GM21737 (cell line): ENCODE results near the gene EXOG.

Source experiments
- ATAC-seq: cut with Tn5 transposase; IDR thresholded peaks from one replicate; pipeline ENCODE4 v1.9.1; 2021; ENCODE audit warnings: mild to moderate bottlenecking, moderate library complexity; ENCODE audit not compliant: unreplicated experiment

Gene EXOG

DNA sequence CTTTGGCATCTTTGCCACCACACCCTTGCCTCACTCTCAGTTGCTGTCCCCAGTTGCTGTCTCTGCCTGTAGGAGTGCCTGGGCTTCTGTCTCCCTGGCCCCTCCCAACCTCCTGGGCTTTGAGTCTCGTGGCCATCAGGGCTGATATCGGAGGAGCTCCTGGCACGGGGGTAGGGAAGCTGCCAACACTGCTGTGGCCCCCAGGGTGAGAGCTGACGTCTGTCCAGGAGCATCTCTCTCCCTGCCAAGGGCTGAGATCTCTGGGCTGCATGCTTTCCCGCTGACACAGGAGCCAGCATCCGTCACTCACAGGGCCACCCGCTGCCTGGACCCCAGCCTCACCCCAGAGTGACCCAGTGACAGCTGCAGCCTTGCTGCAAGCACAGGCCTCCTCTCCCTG lies 47.4 kb downstream of the EXOG start:
- ATAC-seq: no peak

GRCh38 chr3:38544926-38545325 lies 48.8 kb downstream of the EXOG start:
- ATAC-seq: no peak

- ATAC-seq: no peak
Observed at GRCh38 chr3:38545550-38545949, 49.4 kb downstream of the EXOG start.

DNA sequence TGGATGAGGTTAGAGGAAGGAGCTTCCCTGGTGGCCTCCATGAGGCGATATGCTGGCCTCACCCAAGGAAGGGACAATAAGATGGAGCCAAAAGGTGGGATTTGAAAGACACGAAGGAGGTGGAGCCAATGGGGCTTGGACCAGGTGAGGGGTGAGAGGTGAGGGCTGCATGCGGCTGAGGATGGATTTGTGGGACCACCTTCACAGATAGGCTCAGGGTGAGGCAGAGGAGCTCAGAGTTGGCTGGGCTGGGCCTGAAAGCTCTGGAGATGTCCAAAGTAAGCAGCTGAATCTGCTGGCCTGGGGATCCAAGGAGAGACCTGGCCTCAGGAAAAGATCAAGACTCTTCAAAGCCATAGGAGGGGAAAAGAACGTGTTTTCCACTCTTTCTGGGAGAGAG lies 49.8 kb downstream of the EXOG start:
- no peak for ATAC-seq

DNA sequence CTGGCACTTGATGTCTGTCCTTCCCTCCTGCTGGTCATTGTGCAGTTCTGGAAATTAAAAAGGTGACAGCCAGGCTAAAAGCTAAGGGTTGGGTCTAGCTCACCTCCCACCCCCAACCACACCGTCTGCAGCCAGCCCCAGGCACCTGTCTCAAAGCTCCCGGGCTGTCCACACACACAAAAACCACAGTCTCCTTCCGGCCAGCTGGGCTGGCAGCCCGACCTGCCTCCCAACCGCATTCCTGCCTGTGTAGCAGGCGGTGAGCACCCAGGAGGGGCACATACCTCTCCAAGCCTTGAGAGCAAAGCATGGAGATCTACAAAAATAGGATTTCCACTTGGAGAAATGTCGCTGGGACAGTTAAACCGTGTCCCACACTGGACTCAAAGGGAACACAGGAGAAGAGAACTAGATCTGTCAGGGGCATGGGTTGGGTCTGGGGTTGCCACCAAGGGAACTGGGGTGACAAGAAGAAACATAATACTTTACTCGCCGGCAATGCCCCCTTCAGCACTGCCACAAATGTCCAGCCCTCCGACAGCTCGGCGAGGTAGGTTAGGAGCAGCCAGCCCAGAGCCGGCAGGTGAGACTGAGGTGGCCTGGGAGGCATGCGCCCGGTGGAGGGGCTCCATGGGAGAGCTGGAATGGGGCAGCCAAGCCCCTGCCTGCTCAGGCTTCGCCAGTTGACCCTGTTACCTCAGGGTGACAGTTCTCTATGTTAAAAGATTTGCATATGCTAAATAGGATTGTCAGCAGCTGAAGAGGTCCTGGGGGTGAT lies 52.2 kb downstream of the EXOG start:
- no peak for ATAC-seq

GRCh38 chr3:38549082-38549481 lies 52.9 kb downstream of the EXOG start:
- no peak for ATAC-seq

DNA sequence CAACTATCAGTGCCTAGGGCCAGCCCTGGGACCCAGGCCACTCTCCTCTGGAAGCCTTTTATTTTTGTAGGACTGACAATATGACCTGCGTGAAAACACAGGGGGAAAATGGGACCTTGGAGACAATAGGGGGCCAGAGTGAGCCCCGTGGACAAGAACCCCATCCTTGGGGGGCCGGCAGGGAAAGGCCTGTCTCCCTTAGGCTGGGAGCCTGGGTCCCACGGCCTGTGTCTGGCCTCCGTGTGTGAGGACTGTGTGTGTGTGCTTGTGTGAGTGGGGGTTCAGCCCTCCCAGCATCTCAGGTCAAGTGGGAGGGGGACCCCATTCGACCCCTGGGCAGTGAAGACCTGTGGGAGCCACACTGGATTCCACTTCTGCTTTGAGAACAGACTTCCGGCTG lies 53.3 kb downstream of the EXOG start:
- ATAC-seq: no peak

GRCh38 chr3:38549957-38550840 lies 54.1 kb downstream of the EXOG start:
- ATAC-seq: no peak

- no peak for ATAC-seq
Observed at GRCh38 chr3:38551026-38551832, 55.1 kb downstream of the EXOG start.

GRCh38 chr3:38552364-38552763 lies 56.2 kb downstream of the EXOG start:
- ATAC-seq: no peak

DNA sequence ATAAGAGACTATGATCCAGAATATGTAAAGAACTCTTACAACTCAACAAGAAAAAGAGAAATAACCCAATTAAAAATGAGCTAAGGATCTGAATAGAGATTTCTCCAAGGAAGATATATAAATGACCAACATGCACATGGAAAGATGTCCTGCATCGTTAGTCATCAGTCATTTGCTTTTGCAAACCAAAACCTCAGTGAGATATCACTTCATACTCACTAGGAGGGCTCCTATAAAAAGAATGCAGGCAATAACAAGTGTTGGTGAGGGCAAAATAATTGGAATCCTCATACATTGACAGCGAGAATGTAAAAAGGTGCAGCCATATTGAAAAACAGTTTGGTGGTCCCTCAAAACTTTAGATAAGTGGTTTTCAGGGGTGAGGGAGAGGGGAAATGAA lies 56.9 kb downstream of the EXOG start:
- ATAC-seq: no peak

DNA sequence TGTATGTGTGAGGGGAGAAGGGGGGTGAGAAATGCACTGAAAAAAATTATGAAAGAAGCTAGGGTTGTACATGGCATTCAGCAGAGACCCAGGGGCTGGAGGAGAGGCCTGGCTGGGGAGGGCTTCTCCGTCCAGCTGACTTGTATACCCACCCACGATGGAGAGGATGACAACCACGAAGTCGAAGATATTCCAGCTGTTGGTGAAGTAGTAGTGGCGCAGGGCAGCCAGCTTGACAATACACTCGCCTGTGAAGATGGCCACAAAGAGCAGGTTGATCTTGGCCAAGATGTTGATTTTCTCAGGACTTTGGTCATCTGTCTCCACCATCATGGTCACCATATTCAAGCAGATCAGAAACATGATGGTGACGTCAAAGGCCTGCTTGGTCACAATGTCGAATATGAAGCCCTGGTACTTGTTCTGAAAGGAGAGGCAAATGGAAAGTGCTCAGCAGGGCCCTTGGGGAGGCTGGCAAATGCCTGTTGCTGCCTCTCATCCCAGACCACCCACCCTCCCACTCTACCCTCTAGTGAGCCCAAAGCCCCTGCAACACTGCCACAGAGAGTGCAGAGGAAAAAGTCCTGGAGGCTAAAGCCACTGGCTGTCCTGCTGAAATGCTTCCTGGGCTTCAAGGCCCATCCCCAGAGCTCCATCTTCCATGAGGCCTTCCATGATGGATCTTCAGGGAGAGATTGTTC lies 58.1 kb downstream of the EXOG start:
- no peak for ATAC-seq

- no peak for ATAC-seq
Observed at GRCh38 chr3:38555149-38555840, 59.2 kb downstream of the EXOG start.

- ATAC-seq: no peak
Observed at GRCh38 chr3:38555926-38556325, 59.8 kb downstream of the EXOG start.

DNA sequence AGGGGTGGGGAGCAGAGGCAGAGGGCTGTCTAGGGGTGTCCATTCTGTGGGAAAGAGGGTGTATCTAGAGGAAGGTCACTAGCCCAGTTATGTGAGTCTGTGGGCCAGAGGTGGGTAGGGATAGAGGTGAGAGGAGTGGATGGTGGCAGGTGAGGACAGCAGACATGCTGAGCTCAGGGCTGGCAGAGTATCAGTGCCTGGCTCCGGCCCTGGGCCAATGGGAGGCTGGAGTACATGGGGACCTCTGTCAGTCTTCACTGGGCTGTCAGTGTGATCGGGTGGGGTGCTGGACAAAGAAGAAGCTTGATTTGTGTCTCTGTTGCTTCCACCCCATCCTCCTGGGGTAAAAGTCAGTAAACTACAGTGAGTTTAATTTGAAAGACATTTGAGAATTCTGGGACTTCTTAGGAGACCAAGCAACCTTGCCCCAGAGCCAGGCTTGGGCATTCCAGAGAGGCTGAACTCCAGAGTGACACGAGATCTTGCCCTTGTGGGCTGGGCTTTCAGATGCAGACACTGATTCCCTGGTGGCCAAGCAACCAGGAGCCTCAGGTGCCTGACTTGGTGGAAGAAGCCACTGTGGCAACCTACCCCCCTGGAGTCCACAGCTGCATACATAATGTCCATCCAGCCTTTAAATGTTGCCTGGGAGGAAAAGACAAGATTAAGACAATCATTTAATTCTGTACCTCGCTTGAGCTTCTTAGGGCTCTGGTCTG lies 60.7 kb downstream of the EXOG start:
- ATAC-seq: no peak

GRCh38 chr3:38558864-38559263 lies 62.7 kb downstream of the EXOG start:
- no peak for ATAC-seq

DNA sequence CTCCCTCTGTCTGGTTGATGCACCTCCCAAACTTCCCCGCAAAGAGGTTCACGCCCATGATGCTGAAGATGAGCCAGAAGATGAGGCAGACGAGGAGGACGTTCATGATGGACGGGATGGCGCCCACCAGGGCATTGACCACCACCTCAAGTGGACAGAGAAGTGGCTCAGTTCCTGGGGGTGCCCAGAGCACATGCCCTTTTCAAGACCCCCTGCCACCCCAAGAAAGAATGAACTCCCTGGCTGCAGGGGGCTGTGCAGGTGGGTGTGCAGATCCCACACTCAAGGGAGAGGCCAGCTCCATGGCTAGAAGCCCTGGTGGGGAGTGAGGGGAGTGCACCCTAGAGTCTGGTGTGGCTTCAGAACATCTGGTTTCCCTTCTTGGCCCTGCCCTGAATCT lies 64.1 kb downstream of the EXOG start:
- ATAC-seq: no peak

- ATAC-seq: no peak
Observed at GRCh38 chr3:38560996-38561717, 65.0 kb downstream of the EXOG start.
